Measurements from ENCODE around the gene GRK5. TPM values are rescaled to one million over a fixed set of nuclear protein-coding genes. Genes with fewer than 3 reads are reported as not detected.

The GRK5 gene
- total RNA-seq, 1 experiment from 2014 or later, result 1.2 TPM

DNA sequence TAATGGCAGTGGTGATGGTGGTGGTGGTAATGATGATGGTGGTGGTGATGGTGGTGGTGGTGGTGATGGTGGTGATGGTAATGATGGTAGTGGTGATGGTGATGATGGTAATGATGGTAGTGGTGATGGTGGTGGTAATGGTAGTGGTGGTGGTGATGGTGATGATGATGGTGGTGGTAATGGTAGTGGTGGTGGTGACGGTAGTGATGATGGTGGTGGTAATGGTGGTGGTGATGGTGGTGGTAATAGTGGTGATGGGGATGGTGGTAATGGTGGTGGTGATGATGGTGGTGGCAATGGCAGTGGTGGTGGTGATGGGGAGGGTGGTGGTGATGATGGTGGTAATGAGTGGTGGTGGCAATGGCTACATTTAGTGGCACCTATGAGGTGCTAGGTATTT lies 105.7 kb downstream of the GRK5 start:
- Histone ChIP-seq H3K14ac (ENCODE audit: insufficient read depth, low read length) (no peak overlapping the region; the same call in 1 of the 2 replicates), H3K27ac (ENCODE audit: insufficient read length, low read depth, low read length) (no peak overlapping the region), H2BK15ac (ENCODE audit: low read depth, low read length) (no peak overlapping the region), H3K23ac (ENCODE audit: insufficient read length, low read depth, low read length) (no peak overlapping the region), H3K9me3 (ENCODE audit: control insufficient read depth, low read depth, low read length) (no peaks in the 10 kb centered on the region), H4K5ac (ENCODE audit: insufficient read length, low read depth, low read length) (no peak overlapping the region), H3K56ac (ENCODE audit: insufficient read length, low read depth, low read length) (no peak overlapping the region), H3K4me1 (ENCODE audit: insufficient read depth, low read length) (peaks cover 5% of the 10 kb centered on the region; the same call in 1 of the 2 replicates), H4K20me1 (ENCODE audit: control insufficient read depth, insufficient read depth, insufficient read length) (no peaks in the 10 kb centered on the region), H3K4me2 (ENCODE audit: insufficient read depth, insufficient read length, low read length) (no peak overlapping the region), H3K23me2 (ENCODE audit: insufficient read length, low read depth, low read length, poor library complexity, severe bottlenecking) (no peaks in the 10 kb centered on the region), H4K8ac (replicated peaks; ENCODE audit: insufficient read length, low read depth, low read length) (no peak overlapping the region), H2AFZ (ENCODE audit: low read length) (no peak overlapping the region), H2BK12ac (ENCODE audit: insufficient read length, low read depth, low read length) (no peak overlapping the region), H4K91ac (ENCODE audit: insufficient read length, low read depth, low read length) (no peak overlapping the region), H2BK20ac (ENCODE audit: low read depth, low read length, poor library complexity, severe bottlenecking) (no peak overlapping the region), H3K79me2 (ENCODE audit: insufficient read depth, low read length) (no peaks in the 10 kb centered on the region), H3K4ac (ENCODE audit: low read depth, low read length) (no peak overlapping the region), H3K79me1 (ENCODE audit: insufficient read depth, low read depth, low read length, poor library complexity, severe bottlenecking) (no peaks in the 10 kb centered on the region), H2AK5ac (ENCODE audit: insufficient read length, low read length) (no peak overlapping the region), H3T11ph (ENCODE audit: low read length) (no peak overlapping the region), H3K9ac (ENCODE audit: extremely low read depth, insufficient read length, low read length) (no peak overlapping the region), H2BK120ac (ENCODE audit: low read depth, low read length, poor library complexity, severe bottlenecking) (no peak overlapping the region), H3K27me3 (ENCODE audit: insufficient read depth, low read length) (no peaks in the 10 kb centered on the region), H2BK5ac (ENCODE audit: insufficient read length, low read length) (no peak overlapping the region), H3K18ac (ENCODE audit: insufficient read length, low read depth, low read length) (no peak overlapping the region)
- no peak overlapping the region; a peak in 2 of 7 replicates for H3K27ac Mint-ChIP-seq
- no CpG with 5 or more reads among the region's 1 CpG for WGBS (ENCODE audit: extremely low coverage, insufficient read length, low lambda C conversion rate)
- peaks cover 27 to 30% of the 10 kb centered on the region in 2 experiments for H3K4me1 Mint-ChIP-seq
- H3K9me3 Mint-ChIP-seq, result peaks cover 0 to 3% of the 10 kb centered on the region in 2 experiments; a peak in 1 of 5 replicates
- H3K4me3 Mint-ChIP-seq, result peak overlapping the region in 1 of 2 experiments; percentile 4; a peak in 2 of 5 replicates
- peaks cover 0 to 3% (median 0%) of the 10 kb centered on the region in 3 experiments; a peak in 1 of 7 replicates for H3K36me3 Mint-ChIP-seq (ENCODE audit: insufficient read depth in 1 of 3, low read depth in 3 of 3)
- H3K27me3 Mint-ChIP-seq (ENCODE audit: low read depth), result peaks cover 2% of the 10 kb centered on the region
- no peak for DNase-seq
- TF ChIP-seq, protein P1, sequence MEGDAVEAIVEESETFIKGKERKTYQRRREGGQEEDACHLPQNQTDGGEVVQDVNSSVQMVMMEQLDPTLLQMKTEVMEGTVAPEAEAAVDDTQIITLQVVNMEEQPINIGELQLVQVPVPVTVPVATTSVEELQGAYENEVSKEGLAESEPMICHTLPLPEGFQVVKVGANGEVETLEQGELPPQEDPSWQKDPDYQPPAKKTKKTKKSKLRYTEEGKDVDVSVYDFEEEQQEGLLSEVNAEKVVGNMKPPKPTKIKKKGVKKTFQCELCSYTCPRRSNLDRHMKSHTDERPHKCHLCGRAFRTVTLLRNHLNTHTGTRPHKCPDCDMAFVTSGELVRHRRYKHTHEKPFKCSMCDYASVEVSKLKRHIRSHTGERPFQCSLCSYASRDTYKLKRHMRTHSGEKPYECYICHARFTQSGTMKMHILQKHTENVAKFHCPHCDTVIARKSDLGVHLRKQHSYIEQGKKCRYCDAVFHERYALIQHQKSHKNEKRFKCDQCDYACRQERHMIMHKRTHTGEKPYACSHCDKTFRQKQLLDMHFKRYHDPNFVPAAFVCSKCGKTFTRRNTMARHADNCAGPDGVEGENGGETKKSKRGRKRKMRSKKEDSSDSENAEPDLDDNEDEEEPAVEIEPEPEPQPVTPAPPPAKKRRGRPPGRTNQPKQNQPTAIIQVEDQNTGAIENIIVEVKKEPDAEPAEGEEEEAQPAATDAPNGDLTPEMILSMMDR (conservative IDR thresholded peaks at IDR 0.05), result no peak

Measured in H9 (cell line).